PC-9 (cell line): Measurements from ENCODE around the gene TMEM131L. TPM values are rescaled to one million over a fixed set of nuclear protein-coding genes. Genes with fewer than 3 reads are reported as not detected.
"Not testable (repeated sequence)": the region's sequence is repeated elsewhere in the genome, so short reads cannot be mapped to it uniquely, and the experiment has no call there.

Experiments used
- BruUV-seq: library from RNA; stranded (reverse); fragments of 400-500 nt; replicated peaks from 2 replicates; lab custom pipeline; 2021; lab: Mats Ljungman, UMichigan
- CTCF ChIA-PET: fragments of 300-600 bp; sonication (Branson Sonifier 250); formaldehyde crosslinking; loops from one replicate; lab custom pipeline; 2022; ENCODE audit warnings: antibody characterized with exemption; lab: Charles Lee
- POLR2A ChIA-PET: fragments of 300-600 bp; sonication (Branson Sonifier 250); formaldehyde crosslinking; loops from one replicate; lab custom pipeline; 2022; ENCODE audit warnings: antibody characterized with exemption; ENCODE audit not compliant: unreplicated experiment; lab: Charles Lee
- DNase-seq, 2 experiments: peaks; one replicate each; pipeline versions ENCODE4 v3.0.0 to v3.0.0-alpha.2; 2015 to 2022; ENCODE audit warnings: mixed read lengths in 1 of 2
- H2AFZ ChIP-seq: fragments of 200-600 bp; sonication (generic); 2 replicates; pipeline ENCODE4 v1.8.1; 2017; ENCODE audit warnings: antibody characterized with exemption
- H3F3A ChIP-seq: fragments of 200-600 bp; sonication (generic); 2 replicates; pipeline ENCODE4 v1.8.1; 2017; ENCODE audit warnings: antibody characterized with exemption, mild to moderate bottlenecking, low read depth; ENCODE audit not compliant: insufficient read depth
- H3K27ac ChIP-seq: fragments of 200-600 bp; sonication (generic); 2 replicates; pipeline ENCODE4 v1.6.1; 2016; ENCODE audit warnings: mixed run types
- H3K27me3 ChIP-seq: fragments of 200-600 bp; sonication (generic); 2 replicates; pipeline ENCODE4 v1.6.1; 2016; ENCODE audit warnings: low read depth, mixed run types; ENCODE audit not compliant: insufficient read depth
- H3K36me3 ChIP-seq: fragments of 200-600 bp; sonication (generic); 2 replicates; pipeline ENCODE4 v1.6.1; 2016; ENCODE audit warnings: low read depth, mixed run types
- H3K4me1 ChIP-seq: fragments of 200-600 bp; sonication (generic); replicated peaks from 2 replicates; pipeline ENCODE4 v1.6.1; 2016; ENCODE audit warnings: mixed run types; ENCODE audit not compliant: insufficient read depth
- H3K4me2 ChIP-seq: fragments of 200-600 bp; sonication (generic); 2 replicates; pipeline ENCODE4 v1.6.1; 2017; ENCODE audit warnings: mixed run types
- H3K4me3 ChIP-seq: fragments of 200-600 bp; sonication (generic); 2 replicates; pipeline ENCODE4 v1.6.1; 2016; ENCODE audit warnings: mixed run types
- H3K79me2 ChIP-seq: fragments of 200-600 bp; sonication (generic); 2 replicates; pipeline ENCODE4 v1.6.1; 2017; ENCODE audit warnings: low read depth, mixed run types
- H3K9me2 ChIP-seq: fragments of 200-600 bp; sonication (generic); 2 replicates; pipeline ENCODE4 v1.8.1; 2017; ENCODE audit warnings: mild to moderate bottlenecking; ENCODE audit not compliant: insufficient read depth
- H3K9me3 ChIP-seq: fragments of 200-600 bp; sonication (generic); 2 replicates; pipeline ENCODE4 v1.8.1; 2016; ENCODE audit warnings: low read depth; ENCODE audit not compliant: insufficient read depth
- H4K20me1 ChIP-seq: fragments of 200-600 bp; sonication (generic); 2 replicates; pipeline ENCODE4 v1.8.1; 2017; ENCODE audit not compliant: insufficient read depth
- EZH2 ChIP-seq: fragments of 200-600 bp; sonication (generic); IDR thresholded peaks from 2 replicates; pipeline ENCODE4 v1.8.0; 2017; ENCODE audit warnings: antibody characterized with exemption, low read depth
- intact Hi-C: fragments of 100-400 bp; cut with micrococcal nuclease; formaldehyde crosslinking; loops from one replicate; pipeline ENCODE4 v1.10.0; 2022; ENCODE audit not compliant: unreplicated experiment
- total RNA-seq: library from RNA; stranded (reverse); gene quantifications from 2 replicates; pipeline ENCODE4 v1.2.3, GENCODE V29; 2021
- TF ChIP-seq, protein P1 (sequence below): fragments of 200-600 bp; sonication (generic); conservative IDR thresholded peaks from 2 replicates; pipeline ENCODE4 v1.6.1; 2017; ENCODE audit warnings: mixed run types, antibody characterized with exemption, mild to moderate bottlenecking, moderate library complexity

The TMEM131L gene
- total RNA-seq, 1 experiment from 2014 or later: 3.8 TPM

DNA sequence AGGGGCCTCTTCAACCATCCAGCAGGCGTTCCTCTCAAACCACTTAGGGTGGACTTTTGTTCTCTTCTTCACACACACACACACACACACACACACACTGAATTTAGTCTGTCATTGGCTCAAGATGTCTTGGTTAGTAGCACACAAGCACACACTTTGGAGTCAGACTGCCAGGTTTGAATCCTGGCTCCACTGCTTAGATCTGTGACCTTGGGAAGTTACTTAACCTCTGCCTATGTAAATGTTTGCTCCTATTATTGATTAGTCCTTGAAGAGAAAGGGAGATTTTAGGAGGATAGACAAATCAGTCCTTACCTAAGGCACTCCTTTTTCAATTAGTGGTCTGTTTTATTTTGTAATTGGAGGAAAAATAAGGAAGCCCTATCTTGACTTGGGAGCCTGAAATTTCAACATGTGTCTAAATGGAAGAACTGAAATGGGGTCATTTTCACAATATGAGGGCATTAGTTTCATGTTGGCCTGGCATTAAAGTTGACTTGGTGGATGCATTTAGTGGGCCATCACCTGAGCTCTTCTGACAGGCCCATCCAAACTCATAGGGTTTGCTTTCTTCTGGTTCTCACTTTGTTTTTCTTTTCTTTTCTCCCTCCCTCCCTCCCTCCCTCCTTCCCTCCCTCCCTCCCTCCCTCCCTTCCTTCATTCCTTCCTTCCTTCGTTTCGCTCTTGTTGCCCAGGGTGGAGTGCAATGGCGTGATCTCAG is 13.3 kb upstream of the TMEM131L start:
- ChIA-PET CTCF (no interaction called here), POLR2A (no interaction called here)
- no peak overlapping the region for H3K27ac ChIP-seq
- no peaks in the 10 kb centered on the region for H3K27me3 ChIP-seq
- intact Hi-C loops: no loop called here
- H4K20me1 ChIP-seq: no peaks in the 10 kb centered on the region
- no peaks in the 10 kb centered on the region for H3K4me1 ChIP-seq
- no peak overlapping the region for H3K4me2 ChIP-seq
- H3K36me3 ChIP-seq: no peaks in the 10 kb centered on the region
- no peak overlapping the region for H3K4me3 ChIP-seq
- no peaks in the 10 kb centered on the region for H3F3A ChIP-seq
- H2AFZ ChIP-seq: no peak overlapping the region
- no peak for DNase-seq
- no peaks in the 10 kb centered on the region for H3K79me2 ChIP-seq
- TF ChIP-seq, protein P1, sequence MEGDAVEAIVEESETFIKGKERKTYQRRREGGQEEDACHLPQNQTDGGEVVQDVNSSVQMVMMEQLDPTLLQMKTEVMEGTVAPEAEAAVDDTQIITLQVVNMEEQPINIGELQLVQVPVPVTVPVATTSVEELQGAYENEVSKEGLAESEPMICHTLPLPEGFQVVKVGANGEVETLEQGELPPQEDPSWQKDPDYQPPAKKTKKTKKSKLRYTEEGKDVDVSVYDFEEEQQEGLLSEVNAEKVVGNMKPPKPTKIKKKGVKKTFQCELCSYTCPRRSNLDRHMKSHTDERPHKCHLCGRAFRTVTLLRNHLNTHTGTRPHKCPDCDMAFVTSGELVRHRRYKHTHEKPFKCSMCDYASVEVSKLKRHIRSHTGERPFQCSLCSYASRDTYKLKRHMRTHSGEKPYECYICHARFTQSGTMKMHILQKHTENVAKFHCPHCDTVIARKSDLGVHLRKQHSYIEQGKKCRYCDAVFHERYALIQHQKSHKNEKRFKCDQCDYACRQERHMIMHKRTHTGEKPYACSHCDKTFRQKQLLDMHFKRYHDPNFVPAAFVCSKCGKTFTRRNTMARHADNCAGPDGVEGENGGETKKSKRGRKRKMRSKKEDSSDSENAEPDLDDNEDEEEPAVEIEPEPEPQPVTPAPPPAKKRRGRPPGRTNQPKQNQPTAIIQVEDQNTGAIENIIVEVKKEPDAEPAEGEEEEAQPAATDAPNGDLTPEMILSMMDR: no peak
- TF ChIP-seq EZH2: no peak
- no TSS peak for BruUV-seq
- H3K9me3 ChIP-seq: no peaks in the 10 kb centered on the region
- no peaks in the 10 kb centered on the region for H3K9me2 ChIP-seq

DNA sequence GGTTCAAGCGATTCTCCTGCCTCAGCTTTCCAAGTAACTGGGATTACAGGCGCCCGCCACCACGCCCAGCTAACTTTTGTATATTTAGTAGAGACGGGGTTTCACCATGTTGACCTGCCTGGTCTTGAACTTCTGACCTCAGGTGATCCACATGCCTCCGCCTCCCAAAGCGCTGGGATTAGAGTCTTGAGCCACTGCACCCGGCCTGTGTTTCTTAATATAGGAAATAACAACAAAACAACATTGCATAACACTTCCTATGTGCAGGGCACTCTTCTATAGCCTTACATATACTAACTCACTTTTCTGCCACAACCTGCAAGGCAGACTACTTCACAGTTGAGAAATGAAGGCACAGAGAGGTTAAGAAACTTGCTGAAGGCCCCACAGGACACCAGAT is 12.8 kb upstream of the TMEM131L start:
- Histone ChIP-seq H3K4me3 (no peak overlapping the region), H3K79me2 (no peaks in the 10 kb centered on the region), H3K4me1 (no peaks in the 10 kb centered on the region), H4K20me1 (no peaks in the 10 kb centered on the region), H3K36me3 (no peaks in the 10 kb centered on the region), H2AFZ (no peak overlapping the region), H3K9me3 (no peaks in the 10 kb centered on the region), H3K27ac (no peak overlapping the region), H3K27me3 (no peaks in the 10 kb centered on the region), H3K4me2 (no peak overlapping the region), H3K9me2 (no peaks in the 10 kb centered on the region), H3F3A (no peaks in the 10 kb centered on the region)
- ChIA-PET POLR2A (no interaction called here), CTCF (no interaction called here)
- no TSS peak for BruUV-seq
- intact Hi-C loops: no loop called here
- no peak for DNase-seq
- TF ChIP-seq, protein P1: no peak
- no peak for TF ChIP-seq EZH2

DNA sequence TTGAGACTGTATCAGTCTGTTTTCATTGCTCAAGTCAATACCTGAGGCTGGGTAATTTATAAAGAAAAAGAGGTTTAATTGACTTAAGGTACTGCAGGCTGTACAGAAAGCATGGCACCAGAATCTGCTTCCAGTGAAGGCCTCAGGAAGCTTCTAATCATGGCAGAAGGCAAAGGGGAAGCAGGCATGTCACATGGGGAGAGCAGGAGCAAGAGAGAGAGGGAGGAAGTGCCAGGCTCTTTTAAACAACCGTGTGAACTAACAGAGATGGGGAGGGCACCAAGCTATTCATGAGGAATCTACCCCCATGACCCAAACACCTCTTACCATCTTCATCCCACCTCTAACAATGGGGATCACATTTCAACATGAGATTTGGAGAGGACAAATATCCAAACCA is 7.2 kb upstream of the TMEM131L start:
- Histone ChIP-seq H3K9me2 (no peaks in the 10 kb centered on the region), H3F3A (no peaks in the 10 kb centered on the region), H3K9me3 (no peaks in the 10 kb centered on the region), H3K79me2 (no peaks in the 10 kb centered on the region), H3K4me2 (no peak overlapping the region), H3K36me3 (no peaks in the 10 kb centered on the region), H3K27ac (no peak overlapping the region), H4K20me1 (no peaks in the 10 kb centered on the region), H3K4me3 (no peak overlapping the region), H3K4me1 (no peaks in the 10 kb centered on the region), H2AFZ (no peak overlapping the region), H3K27me3 (no peaks in the 10 kb centered on the region)
- POLR2A ChIA-PET: no interaction called here
- no TSS peak for BruUV-seq
- CTCF ChIA-PET: no interaction called here
- no peak for TF ChIP-seq EZH2
- TF ChIP-seq, protein P1: no peak
- no peak for DNase-seq
- intact Hi-C loops: no loop called here

DNA sequence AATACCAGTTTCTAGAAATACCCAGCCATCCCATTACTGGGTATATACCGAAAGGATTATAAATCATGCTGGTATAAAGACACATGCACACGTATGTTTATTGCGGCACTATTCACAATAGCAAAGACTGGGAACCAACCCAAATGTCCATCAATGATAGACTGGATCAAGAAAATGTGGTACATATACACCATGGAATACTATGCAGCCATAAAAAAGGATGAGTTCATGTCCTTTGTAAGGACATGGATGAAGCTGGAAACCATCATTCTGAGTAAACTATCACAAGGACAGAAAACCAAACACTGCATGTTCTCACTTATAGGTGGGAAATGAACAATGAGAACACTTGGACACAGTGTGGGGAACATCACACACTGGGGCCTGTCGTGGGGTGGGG is 4.6 kb upstream of the TMEM131L start:
- H2AFZ ChIP-seq, H3F3A ChIP-seq, H3K36me3 ChIP-seq, H4K20me1 ChIP-seq, intact Hi-C loops, BruUV-seq, H3K4me3 ChIP-seq, H3K4me1 ChIP-seq, H3K9me3 ChIP-seq, H3K9me2 ChIP-seq, POLR2A ChIA-PET, DNase-seq, CTCF ChIA-PET, H3K79me2 ChIP-seq, H3K27me3 ChIP-seq, H3K4me2 ChIP-seq, H3K27ac ChIP-seq: not testable (repeated sequence)
